GM12878 (cell line): ENCODE results near the gene COMMD6. TPM values are rescaled to one million over a fixed set of nuclear protein-coding genes. Genes with fewer than 3 reads are reported as not detected.

Experiments used
- ATAC-seq: fragments of 200-7000 bp; cut with Tn5 transposase; 3 replicates; pipeline ENCODE4 v1.9.1; 2020; ENCODE audit warnings: mild to moderate bottlenecking, moderate library complexity
- BruUV-seq: library from RNA; stranded (reverse); fragments of 400-500 nt; replicated peaks from 2 replicates; lab custom pipeline; 2021; lab: Mats Ljungman, UMichigan
- CTCF ChIA-PET: fragments of 300-600 bp; sonication (Branson Sonifier 250); formaldehyde crosslinking; extraction: SDS; loops from one replicate; lab custom pipeline; 2021; ENCODE audit warnings: inconsistent platforms; lab: Yijun Ruan, JAX
- POLR2A ChIA-PET: fragments of 350-600 bp; formaldehyde crosslinking; extraction: SDS; loops from one replicate; lab custom pipeline; 2021; ENCODE audit warnings: inconsistent platforms; lab: Charles Lee
- RAD21 ChIA-PET: fragments of 300-600 bp; sonication (Branson Sonifier 250); formaldehyde crosslinking; loops from one replicate; lab custom pipeline; 2023; ENCODE audit warnings: antibody characterized with exemption; ENCODE audit not compliant: unreplicated experiment; lab: Charles Lee
- SMC1A ChIA-PET: fragments of 300-600 bp; sonication (Branson Sonifier 250); formaldehyde crosslinking; loops from one replicate; lab custom pipeline; 2023; ENCODE audit not compliant: unreplicated experiment, uncharacterized antibody; lab: Charles Lee
- DNase-seq: peaks from one replicate; pipeline ENCODE4 v3.0.0-alpha.2; 2011; ENCODE audit warnings: low read depth, low spot score
- FAIRE-seq: peaks from 3 replicates; lab custom pipeline; 2011; peaks lifted over from hg19 to GRCh38; lab: Jason Lieb, UNC
- H2AFZ ChIP-seq: 2 replicates; pipeline ENCODE4 v1.6.0; 2011; ENCODE audit warnings: low read depth, low read length, control low read depth; ENCODE audit not compliant: control insufficient read depth
- H3K27ac ChIP-seq: 2 replicates; pipeline ENCODE4 v1.5.1; 2011; ENCODE audit warnings: control low read depth; ENCODE audit not compliant: control insufficient read depth, insufficient read depth
- H3K27me3 ChIP-seq, 2 experiments: replicated peaks in 1 of 2; 2 replicates each; pipeline versions ENCODE4 v1.6.0 to v1.6.1; 2011; ENCODE audit warnings: low read length in 1 of 2; ENCODE audit not compliant: control insufficient read depth in 2 of 2, insufficient read depth in 2 of 2
- H3K36me3 ChIP-seq, 2 experiments: 2 replicates each; pipeline ENCODE4 v1.5.1; 2011; ENCODE audit warnings: low read length in 1 of 2; ENCODE audit not compliant: control insufficient read depth in 2 of 2, insufficient read depth in 2 of 2
- H3K4me1 ChIP-seq: 2 replicates; pipeline ENCODE4 v1.6.1; 2011; ENCODE audit warnings: mild to moderate bottlenecking, low read length, moderate library complexity, mixed read lengths; ENCODE audit not compliant: control insufficient read depth, insufficient read depth
- H3K4me2 ChIP-seq: 2 replicates; pipeline ENCODE4 v1.6.0; 2011; ENCODE audit warnings: control low read depth; ENCODE audit not compliant: control insufficient read depth, insufficient read depth
- H3K4me3 ChIP-seq: fragments of 200-600 bp; sonication (generic); 2 replicates; pipeline ENCODE4 v1.5.1; 2016
- H3K79me2 ChIP-seq: 2 replicates; pipeline ENCODE4 v1.6.0; 2011; ENCODE audit warnings: low read length; ENCODE audit not compliant: control insufficient read depth, insufficient read depth
- H3K9ac ChIP-seq: 2 replicates; pipeline ENCODE4 v1.8.0; 2011; ENCODE audit warnings: low read length, control low read depth, mixed read lengths; ENCODE audit not compliant: control insufficient read depth, insufficient read depth
- H3K9me3 ChIP-seq: replicated peaks from 3 replicates; pipeline ENCODE4 v1.5.1; 2011; ENCODE audit warnings: mild to moderate bottlenecking, low read length; ENCODE audit not compliant: control insufficient read depth, insufficient read depth
- H4K20me1 ChIP-seq: 2 replicates; pipeline ENCODE4 v1.6.0; 2011; ENCODE audit not compliant: control insufficient read depth, insufficient read depth
- BRCA1 ChIP-seq: IDR thresholded peaks from 2 replicates; pipeline ENCODE4 v1.6.1; 2011; ENCODE audit warnings: low read depth, low read length, improper control_type of control experiment
- E2F4 ChIP-seq: IDR thresholded peaks from 2 replicates; pipeline ENCODE4 v1.6.1; 2012; ENCODE audit warnings: low read depth, low read length, improper control_type of control experiment
- IRF3 ChIP-seq: fragments of 450-650 bp; IDR thresholded peaks from 2 replicates; pipeline ENCODE4 v1.6.1; 2014; ENCODE audit warnings: mild to moderate bottlenecking
- LARP7 ChIP-seq: fragments of 450-650 bp; IDR thresholded peaks from 2 replicates; pipeline ENCODE4 v1.6.1; 2017; ENCODE audit warnings: mild to moderate bottlenecking
- SPI1 ChIP-seq: IDR thresholded peaks from 2 replicates; pipeline ENCODE4 v1.6.1; 2011; ENCODE audit warnings: low read depth, mild to moderate bottlenecking, low read length, moderate library complexity, borderline replicate concordance; ENCODE audit not compliant: insufficient read depth
- SUZ12 ChIP-seq: fragments of 200-600 bp; sonication (generic); IDR thresholded peaks from one replicate; pipeline ENCODE4 v1.6.1; 2018; ENCODE audit warnings: antibody characterized with exemption, mild to moderate bottlenecking; ENCODE audit not compliant: unreplicated experiment
- WGBS: methylation state at CpG from one replicate; pipeline ENCODE4 v1.1.6; 2016; ENCODE audit warnings: low lambda C conversion rate; ENCODE audit not compliant: insufficient replicate concordance, insufficient coverage; ENCODE audit errors: missing lambda C conversion rate; 5-methylcytosine and 5-hydroxymethylcytosine counted together
- in situ Hi-C: fragments of 300-500 bp; cut with MboI; formaldehyde crosslinking; loops from 9 replicates; pipeline ENCODE4 v1.14.3; 2018; ENCODE audit warnings: mixed read lengths
- intact Hi-C: fragments of 100-400 bp; cut with micrococcal nuclease; formaldehyde crosslinking; loops from one replicate; pipeline ENCODE4 v1.14.2; 2022; ENCODE audit not compliant: unreplicated experiment
- polyA plus RNA-seq, 11 experiments: library from polyadenylated mRNA; depleted of rRNA in 4 of 11; unstranded in 6 of 11; stranded (reverse) in 5 of 11; fragments of >200 nt; fragmentation: Nextera tagmentation in 4 of 11; fragmentation: Illumina TruSeq in 1 of 11; extraction: Ambion mirVana in 4 of 11; extraction: Trizol in 1 of 11; gene quantifications; 1 replicate in 1 of 11; 2 replicates in 10 of 11; pipeline versions ENCODE4 v1.2.1 to v1.2.3, GENCODE V29; 2011 to 2016; ENCODE audit warnings: inconsistent platforms in 2 of 11, missing spikeins in 2 of 11, low read depth in 1 of 11
- total RNA-seq, 4 experiments: library from RNA; depleted of rRNA in 3 of 4; stranded (reverse); fragments of >200 nt in 3 of 4; fragmentation: Illumina TruSeq in 1 of 4; extraction: Trizol in 1 of 4; gene quantifications; 2 replicates each; pipeline versions ENCODE4 v1.2.1 to v1.2.3, GENCODE V29; 2013 to 2021

The COMMD6 gene
- total and polyA plus RNA-seq, 10 of the 15 experiments (the other 5 are each of a cell fraction or from before 2014, with no cell fraction given): 127 to 509 (median 247) TPM

GRCh38 chr13:75507027-75508001, 30.3 kb downstream of the COMMD6 start:
- no peak for DNase-seq
- no peak overlapping the region for H3K27ac ChIP-seq
- H3K4me3 ChIP-seq: no peak overlapping the region
- no peaks in the 10 kb centered on the region for H3K79me2 ChIP-seq
- WGBS: 73% methylated on average over 10 of the region's 10 CpGs
- no peak overlapping the region for H3K9ac ChIP-seq
- POLR2A ChIA-PET: interaction anchor here (0.5 kb wide), 1 partner anchor 9 kb away, joined by 3 read pairs; no protein-coding TSS in a partner anchor
- FAIRE-seq: no peak
- ATAC-seq: peak; percentile 18
- CTCF ChIA-PET: no interaction called here
- no peak overlapping the region for H3K4me2 ChIP-seq
- intact Hi-C loops: no loop called here
- no peaks in the 10 kb centered on the region for H3K27me3 ChIP-seq
- H4K20me1 ChIP-seq: no peaks in the 10 kb centered on the region
- BruUV-seq: no TSS peak
- RAD21 ChIA-PET: no interaction called here
- H3K36me3 ChIP-seq: no peaks in the 10 kb centered on the region
- H2AFZ ChIP-seq: no peak overlapping the region
- peaks cover 16% of the 10 kb centered on the region for H3K4me1 ChIP-seq
- H3K9me3 ChIP-seq: no peaks in the 10 kb centered on the region; the same call in 1 of the 3 replicates
- TF ChIP-seq SUZ12: no peak
- no peak for TF ChIP-seq LARP7
- no peak for TF ChIP-seq IRF3
- peak; percentile 66 for TF ChIP-seq SPI1
- TF ChIP-seq BRCA1: no peak
- TF ChIP-seq E2F4: no peak
- TF ChIP-seq, all 136 proteins: peak for 1
- SMC1A ChIA-PET: interaction anchor here (0.8 kb wide), 1 partner anchor 27 kb away, joined by 3 read pairs; no protein-coding TSS in a partner anchor
- in situ Hi-C loops: no loop called here
